Measurements from ENCODE around the gene CKAP4. TPM values are rescaled to one million over a fixed set of nuclear protein-coding genes. Genes with fewer than 3 reads are reported as not detected.
A peak's percentile ranks its signal among the peaks of the same experiment; 100 is the strongest.

The CKAP4 gene
- total and polyA plus RNA-seq, 5 experiments from 2014 or later, result 11.2 to 14.4 (median 11.9) TPM

GRCh38 chr12:106249411-106250135 is 1.8 kb upstream of the CKAP4 start:
- peak overlapping the region; percentile 69 to 98 (median 95) for H3K27ac Mint-ChIP-seq
- POLR2A ChIA-PET, result interaction anchor here (2.7 to 7.2 kb wide), 3 partner anchors 22 to 53 kb away, joined by 11 to 118 read pairs (median 63); partner anchors contain the start of gene TCP11L2
- no peak for ATAC-seq

DNA sequence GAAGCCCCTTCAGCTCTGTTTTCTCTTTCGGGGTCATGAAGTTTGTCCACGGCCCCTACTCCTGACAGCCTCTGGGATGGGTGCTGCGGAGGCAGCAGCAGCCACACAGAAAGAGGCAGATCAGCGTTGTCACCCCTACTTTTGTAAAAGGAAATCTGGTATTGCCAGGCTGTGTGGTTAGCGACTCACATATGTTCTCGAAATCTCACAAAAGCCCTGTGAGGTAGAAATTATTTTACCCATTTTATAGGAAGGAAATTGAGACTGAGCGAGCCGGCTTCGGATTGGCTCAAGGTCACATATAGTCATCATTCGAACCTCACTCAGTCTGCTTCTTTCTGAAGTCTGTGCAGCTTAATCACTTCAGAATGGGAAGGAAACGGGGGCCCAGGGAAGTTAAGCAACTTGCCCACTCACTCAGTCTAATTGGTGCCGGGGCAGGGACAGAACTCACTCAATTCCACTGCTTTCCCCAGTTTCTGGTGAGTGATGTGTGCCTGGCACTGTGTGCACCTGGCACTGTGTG is 1.1 kb upstream of the CKAP4 start:
- peak; percentile 35 to 56 for ATAC-seq
- Mint-ChIP-seq H3K27me3 (no peaks in the 10 kb centered on the region), H3K9me3 (no peaks in the 10 kb centered on the region), H3K27ac (peak overlapping the region; percentile 69 to 98 (median 95)), H3K36me3 (no peaks in the 10 kb centered on the region), H3K4me3 (peak overlapping the region; percentile 75 to 91 (median 86)), H3K4me1 (peaks cover 13 to 43% (median 34%) of the 10 kb centered on the region in 4 donors)
- DNase-seq, result peak in 9 of 10 donors; percentile 22 to 66 (median 40)
- POLR2A ChIA-PET, result interaction anchor here (0.9 to 7.2 kb wide), 7 partner anchors 21 to 707 kb away, joined by 3 to 118 read pairs (median 5); partner anchors contain the start of genes TCP11L2 and TMEM263

More at GRCh38 chr12:106249411-106250135, 1.8 kb upstream of the CKAP4 start:
- no peaks in the 10 kb centered on the region for H3K9me3 Mint-ChIP-seq
- peak overlapping the region; percentile 75 to 91 (median 86) for H3K4me3 Mint-ChIP-seq
- peaks cover 12 to 41% (median 32%) of the 10 kb centered on the region in 4 donors for H3K4me1 Mint-ChIP-seq
- no peaks in the 10 kb centered on the region for H3K27me3 Mint-ChIP-seq
- H3K36me3 Mint-ChIP-seq, result no peaks in the 10 kb centered on the region
- peak in 3 of 10 donors; percentile 7 to 10 (median 7) for DNase-seq

DNA sequence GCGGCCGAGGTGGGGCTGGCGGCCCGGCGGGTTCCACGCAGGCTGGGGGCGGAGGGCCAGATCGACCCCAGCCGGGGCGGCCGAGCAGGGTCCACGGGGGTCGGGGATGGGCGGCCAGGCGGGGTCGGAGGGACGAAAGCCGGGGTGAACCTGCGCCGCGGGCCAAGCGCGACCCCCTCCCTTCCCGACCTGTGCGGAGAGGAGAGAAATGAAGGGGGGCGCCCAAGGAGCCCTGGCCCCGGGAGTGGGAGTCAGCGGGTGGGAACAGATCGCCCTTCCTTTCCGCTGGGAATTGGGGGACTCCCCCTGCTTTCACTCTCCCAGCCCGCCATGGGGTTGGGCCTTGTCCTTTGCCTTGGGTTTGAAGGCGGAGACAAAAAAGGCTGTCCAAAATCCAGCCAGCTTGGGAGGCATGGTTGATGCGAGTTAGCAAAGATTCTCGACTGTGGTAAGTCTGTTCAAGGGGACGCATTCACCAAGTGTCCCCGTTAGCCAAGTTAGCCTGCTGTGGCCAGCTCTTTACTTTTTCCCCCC is 559 bp upstream of the CKAP4 start:
- peak in 4 of 10 donors; percentile 11 to 58 (median 40) for DNase-seq
- POLR2A ChIA-PET, result interaction anchor here (0.7 to 7.2 kb wide), 8 partner anchors 21 to 708 kb away, joined by 3 to 118 read pairs (median 4); partner anchors contain the start of genes TCP11L2 and TMEM263
- peak overlapping the region; percentile 69 to 98 (median 95) for H3K27ac Mint-ChIP-seq

DNA sequence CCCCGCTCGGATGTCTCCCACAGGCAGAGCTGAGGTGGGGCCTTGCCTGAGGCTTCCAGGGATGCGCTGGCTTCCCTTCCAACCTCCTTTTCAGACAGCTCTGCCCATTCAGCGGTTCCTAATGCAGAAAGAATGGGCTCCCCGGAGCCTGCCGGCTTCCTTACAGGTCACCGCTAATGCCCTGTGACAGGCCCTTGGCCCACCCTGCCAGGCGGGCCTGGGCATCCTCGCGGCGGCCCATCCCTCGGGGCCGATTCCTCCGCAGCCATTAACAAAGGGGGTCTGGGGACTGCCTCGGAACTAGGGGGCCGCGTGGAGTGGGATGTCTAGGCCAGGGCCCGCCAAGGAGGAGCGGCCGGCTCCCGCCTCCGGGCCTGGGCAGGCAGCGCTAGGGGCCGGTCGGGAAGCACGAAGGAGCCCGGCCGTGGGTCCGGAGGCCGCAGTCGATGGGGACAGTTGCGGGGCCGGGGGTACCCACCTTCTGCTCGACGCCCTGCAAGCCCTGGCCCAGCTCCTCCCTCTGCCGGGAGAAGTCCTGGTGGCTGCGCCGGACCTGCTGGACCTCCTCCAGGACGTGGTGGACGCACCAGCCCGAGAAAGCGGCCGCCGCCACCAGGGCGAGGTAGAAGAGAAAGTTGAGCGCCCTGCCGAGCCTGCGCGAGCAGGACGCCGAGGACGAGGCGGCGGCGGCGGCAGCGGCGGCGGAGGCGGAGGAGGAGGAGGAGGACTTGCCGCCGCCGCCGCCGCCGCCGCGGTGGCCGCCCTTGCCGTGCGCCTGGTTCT is 738 bp downstream of the CKAP4 start:
- ATAC-seq (peak; percentile 57 to 60), DNase-seq (peak in 9 of 10 donors; percentile 49 to 80 (median 60))
- H3K4me3 Mint-ChIP-seq, result peak overlapping the region; percentile 68 to 88 (median 78)
- POLR2A ChIA-PET, result interaction anchor here (0.5 to 7.2 kb wide), 10 partner anchors 11 to 853 kb away, joined by 3 to 118 read pairs (median 4); partner anchors contain the start of gene TCP11L2
- H3K9me3 Mint-ChIP-seq, result no peaks in the 10 kb centered on the region
- H3K36me3 Mint-ChIP-seq, result no peaks in the 10 kb centered on the region
- H3K27me3 Mint-ChIP-seq, result no peaks in the 10 kb centered on the region
- H3K4me1 Mint-ChIP-seq, result peaks cover 17 to 55% (median 43%) of the 10 kb centered on the region in 4 donors
- H3K27ac Mint-ChIP-seq, result peak overlapping the region in 9 of 10 donors; percentile 35 to 88 (median 77)

More for the DNA sequence above, 559 bp upstream of the CKAP4 start:
- Mint-ChIP-seq H3K4me1 (peaks cover 14 to 48% (median 38%) of the 10 kb centered on the region in 4 donors), H3K4me3 (peak overlapping the region; percentile 75 to 91 (median 86)), H3K9me3 (no peaks in the 10 kb centered on the region), H3K27me3 (no peaks in the 10 kb centered on the region), H3K36me3 (no peaks in the 10 kb centered on the region)
- ATAC-seq, result peak; percentile 18 to 28

DNA sequence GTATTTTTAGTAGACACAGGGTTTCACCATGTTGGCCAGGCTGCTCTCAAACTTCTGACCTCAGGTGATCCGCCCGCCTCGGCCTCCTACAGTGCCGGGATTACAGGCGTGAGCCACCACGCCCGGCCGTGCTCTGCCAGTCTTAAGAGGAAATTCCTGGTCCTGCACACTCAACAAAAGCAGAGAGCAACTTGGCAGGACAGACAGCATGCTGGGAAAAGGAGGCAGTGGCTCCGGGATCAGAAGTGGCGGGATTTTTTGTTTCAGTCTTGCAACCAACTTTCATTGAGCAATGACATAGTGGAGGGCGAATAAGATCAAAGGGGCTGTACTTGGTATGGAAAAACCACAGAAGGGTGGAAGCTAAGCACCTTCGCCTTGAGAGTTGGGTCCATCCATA is 2.1 kb downstream of the CKAP4 start:
- peaks cover 19 to 55% (median 44%) of the 10 kb centered on the region in 4 donors for H3K4me1 Mint-ChIP-seq
- DNase-seq, result no peak
- no peaks in the 10 kb centered on the region for H3K9me3 Mint-ChIP-seq
- H3K27me3 Mint-ChIP-seq, result no peaks in the 10 kb centered on the region
- POLR2A ChIA-PET, result interaction anchor here (1.4 to 7.2 kb wide), 3 partner anchors 16 to 57 kb away, joined by 4 to 118 read pairs (median 63); partner anchors contain the start of gene TCP11L2
- peak overlapping the region in 2 of 10 donors; percentile 34 to 35 for H3K27ac Mint-ChIP-seq
- H3K36me3 Mint-ChIP-seq, result peaks cover 0 to 2% (median 0%) of the 10 kb centered on the region in 3 donors
- H3K4me3 Mint-ChIP-seq, result peak overlapping the region in 9 of 10 donors; percentile 67 to 88 (median 75)
- ATAC-seq, result no peak

GRCh38 chr12:106243620-106244019 is 4.2 kb downstream of the CKAP4 start:
- no peaks in the 10 kb centered on the region for H3K27me3 Mint-ChIP-seq
- ATAC-seq (no peak), DNase-seq (no peak)
- H3K4me3 Mint-ChIP-seq, result no peak overlapping the region
- peaks cover 0 to 21% (median 10%) of the 10 kb centered on the region in 3 donors for H3K36me3 Mint-ChIP-seq
- peak overlapping the region in 2 of 10 donors; percentile 4 to 12 for H3K27ac Mint-ChIP-seq
- H3K4me1 Mint-ChIP-seq, result peaks cover 14 to 39% (median 30%) of the 10 kb centered on the region in 4 donors
- POLR2A ChIA-PET, result no interaction called here
- no peaks in the 10 kb centered on the region for H3K9me3 Mint-ChIP-seq

GRCh38 chr12:106240821-106241220 is 7.0 kb downstream of the CKAP4 start:
- POLR2A ChIA-PET, result interaction anchor here (0.7 kb wide), 1 partner anchor 21 kb away, joined by 5 read pairs; no protein-coding TSS in a partner anchor
- ATAC-seq (no peak), DNase-seq (no peak)
- no peaks in the 10 kb centered on the region for H3K27me3 Mint-ChIP-seq
- H3K36me3 Mint-ChIP-seq, result peaks cover 0 to 35% (median 19%) of the 10 kb centered on the region in 3 donors
- no peak overlapping the region for H3K4me3 Mint-ChIP-seq
- peaks cover 18 to 29% (median 24%) of the 10 kb centered on the region in 4 donors for H3K4me1 Mint-ChIP-seq
- no peak overlapping the region for H3K27ac Mint-ChIP-seq
- no peaks in the 10 kb centered on the region for H3K9me3 Mint-ChIP-seq

- H3K4me1 Mint-ChIP-seq, result peaks cover 15 to 21% (median 18%) of the 10 kb centered on the region in 4 donors
- H3K27me3 Mint-ChIP-seq, result no peaks in the 10 kb centered on the region
- H3K27ac Mint-ChIP-seq, result no peak overlapping the region
- ATAC-seq, result no peak
- H3K36me3 Mint-ChIP-seq, result peaks cover 0 to 36% (median 19%) of the 10 kb centered on the region in 3 donors
- DNase-seq, result no peak
- POLR2A ChIA-PET, result no interaction called here
- H3K9me3 Mint-ChIP-seq, result no peaks in the 10 kb centered on the region
- no peak overlapping the region for H3K4me3 Mint-ChIP-seq
Measured at GRCh38 chr12:106239951-106240335, 7.9 kb downstream of the CKAP4 start.

- no peak for ATAC-seq
- Mint-ChIP-seq H3K36me3 (peaks cover 0 to 38% (median 19%) of the 10 kb centered on the region in 3 donors), H3K27me3 (no peaks in the 10 kb centered on the region), H3K4me1 (peaks cover 12 to 19% (median 15%) of the 10 kb centered on the region in 4 donors), H3K4me3 (no peak overlapping the region), H3K27ac (no peak overlapping the region), H3K9me3 (no peaks in the 10 kb centered on the region)
- POLR2A ChIA-PET, result no interaction called here
- no peak for DNase-seq
Measured at GRCh38 chr12:106239241-106239950, 8.4 kb downstream of the CKAP4 start.

DNA sequence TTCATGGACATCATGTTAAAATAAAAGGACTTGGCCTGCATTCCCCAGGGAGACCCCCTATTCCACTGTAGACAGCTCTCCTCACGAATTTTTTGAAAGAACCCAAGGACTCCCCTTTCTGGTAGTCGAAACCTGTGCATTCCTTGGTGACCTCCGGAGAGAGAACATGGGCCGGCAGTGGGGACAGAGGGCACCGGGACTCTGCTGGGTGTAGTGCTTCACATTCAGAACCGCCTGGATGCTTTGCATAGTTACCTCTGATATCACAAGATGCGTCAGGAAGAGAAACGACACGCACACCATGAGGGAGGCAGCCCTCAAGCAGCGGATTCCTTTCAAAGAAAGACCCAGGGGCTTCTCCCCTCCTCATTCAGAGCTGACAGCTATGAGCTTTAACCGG is 9.7 kb downstream of the CKAP4 start:
- peaks cover 0 to 38% (median 19%) of the 10 kb centered on the region in 3 donors for H3K36me3 Mint-ChIP-seq
- H3K27me3 Mint-ChIP-seq, result no peaks in the 10 kb centered on the region
- no peak overlapping the region for H3K27ac Mint-ChIP-seq
- ATAC-seq, result no peak
- peaks cover 2 to 13% (median 8%) of the 10 kb centered on the region in 4 donors for H3K4me1 Mint-ChIP-seq
- POLR2A ChIA-PET, result interaction anchor here (0.6 to 1.2 kb wide), 4 partner anchors 11 to 108 kb away, joined by 3 to 9 read pairs (median 3); partner anchors contain the start of gene TCP11L2
- H3K4me3 Mint-ChIP-seq, result no peak overlapping the region
- H3K9me3 Mint-ChIP-seq, result no peaks in the 10 kb centered on the region
- no peak for DNase-seq

- Mint-ChIP-seq H3K4me3 (no peak overlapping the region), H3K27ac (peak overlapping the region in 3 of 10 donors; percentile 2 to 59 (median 15)), H3K9me3 (no peaks in the 10 kb centered on the region), H3K4me1 (peaks cover 0 to 13% (median 3%) of the 10 kb centered on the region in 4 donors), H3K27me3 (no peaks in the 10 kb centered on the region), H3K36me3 (peaks cover 0 to 36% (median 19%) of the 10 kb centered on the region in 3 donors)
- DNase-seq (no peak), ATAC-seq (no peak)
- POLR2A ChIA-PET, result no interaction called here
Measured at GRCh38 chr12:106235770-106236169, 12.1 kb downstream of the CKAP4 start.

Data from naive thymus-derived CD8-positive, alpha-beta T cell (primary cell).